A673 (cell line): Measurements from ENCODE around the gene GBGT1. TPM values are rescaled to one million over a fixed set of nuclear protein-coding genes. Genes with fewer than 3 reads are reported as not detected.

Experiments used
- BruUV-seq: library from RNA; stranded (reverse); fragments of 400-500 nt; replicated peaks from 2 replicates; lab custom pipeline; 2021; lab: Mats Ljungman, UMichigan
- CTCF ChIA-PET: fragments of 300-600 bp; sonication (Branson Sonifier 250); formaldehyde crosslinking; loops from one replicate; lab custom pipeline; 2022; ENCODE audit warnings: antibody characterized with exemption; lab: Charles Lee
- POLR2A ChIA-PET: fragments of 300-600 bp; sonication (Branson Sonifier 250); formaldehyde crosslinking; loops from one replicate; lab custom pipeline; 2022; ENCODE audit warnings: antibody characterized with exemption; ENCODE audit not compliant: low non-redundant PET; lab: Charles Lee
- DNase-seq: peaks from one replicate; pipeline ENCODE4 v3.0.0-alpha.2; 2015; ENCODE audit warnings: low spot score
- H3K27ac ChIP-seq: fragments of 200-600 bp; sonication (generic); 2 replicates; pipeline ENCODE4 v1.5.1; 2016; ENCODE audit warnings: mixed run types, low read depth, mild to moderate bottlenecking, mixed read lengths, antibody characterized with exemption, low read length; ENCODE audit not compliant: poor library complexity, severe bottlenecking
- H3K27me3 ChIP-seq: fragments of 200-600 bp; sonication (generic); replicated peaks from 2 replicates; pipeline ENCODE4 v1.6.1; 2017; ENCODE audit warnings: mixed run types, low read depth, mild to moderate bottlenecking, mixed read lengths, antibody characterized with exemption, low read length; ENCODE audit not compliant: insufficient read depth, poor library complexity
- H3K36me3 ChIP-seq: fragments of 200-600 bp; sonication (generic); 2 replicates; pipeline ENCODE4 v1.6.1; 2016; ENCODE audit warnings: mixed run types, mild to moderate bottlenecking, mixed read lengths, antibody characterized with exemption, low read length; ENCODE audit not compliant: insufficient read depth, poor library complexity, severe bottlenecking
- H3K4me1 ChIP-seq: fragments of 200-600 bp; sonication (generic); 2 replicates; pipeline ENCODE4 v1.6.1; 2017; ENCODE audit warnings: mixed run types, mild to moderate bottlenecking, mixed read lengths, antibody characterized with exemption, low read length; ENCODE audit not compliant: insufficient read depth, poor library complexity, severe bottlenecking
- H3K4me3 ChIP-seq: fragments of 200-600 bp; sonication (generic); 2 replicates; pipeline ENCODE4 v1.5.1; 2016; ENCODE audit warnings: low read depth, mixed run types, mild to moderate bottlenecking, mixed read lengths, low read length; ENCODE audit not compliant: poor library complexity, severe bottlenecking
- H3K9me3 ChIP-seq: fragments of 200-600 bp; sonication (generic); 2 replicates; pipeline ENCODE4 v1.6.1; 2016; ENCODE audit warnings: mixed run types, low read depth, mild to moderate bottlenecking, mixed read lengths, antibody characterized with exemption, low read length; ENCODE audit not compliant: poor library complexity, severe bottlenecking
- CTCF ChIP-seq: fragments of 300-800, 200-600 bp; sonication (generic); conservative IDR thresholded peaks from 2 replicates; pipeline ENCODE4 v1.5.1; 2017; ENCODE audit warnings: low read depth, mild to moderate bottlenecking, antibody characterized with exemption, low read length, moderate library complexity, mixed read lengths
- EZH2 ChIP-seq: fragments of 200-600 bp; sonication (generic); IDR thresholded peaks from 2 replicates; pipeline ENCODE4 v1.6.1; 2017; ENCODE audit warnings: borderline replicate concordance, low read depth, mild to moderate bottlenecking, mixed read lengths, antibody characterized with exemption, low read length; ENCODE audit not compliant: poor library complexity, severe bottlenecking
- intact Hi-C: fragments of 100-400 bp; cut with micrococcal nuclease; formaldehyde crosslinking; loops from one replicate; pipeline ENCODE4 v1.10.0; 2022; ENCODE audit not compliant: unreplicated experiment
- total RNA-seq: library from RNA; stranded (reverse); gene quantifications from 2 replicates; pipeline ENCODE4 v1.2.3, GENCODE V29; 2021

Gene GBGT1
- total RNA-seq, 1 experiment from 2014 or later = 1.8 TPM

GRCh38 chr9:133118179-133118520, 45.6 kb downstream of the GBGT1 start:
- H3K36me3 ChIP-seq = no peaks in the 10 kb centered on the region
- H3K9me3 ChIP-seq = no peaks in the 10 kb centered on the region
- peaks cover 46% of the 10 kb centered on the region for H3K4me1 ChIP-seq
- TF ChIP-seq EZH2 = no peak
- no peak for TF ChIP-seq CTCF
- H3K27me3 ChIP-seq = no peaks in the 10 kb centered on the region
- H3K27ac ChIP-seq = no peak overlapping the region
- ChIA-PET POLR2A (no interaction called here), CTCF (interaction anchor here (1.5 kb wide), 1 partner anchor 26 kb away, joined by 4 read pairs; no protein-coding TSS in a partner anchor)
- no peak overlapping the region for H3K4me3 ChIP-seq
- BruUV-seq = no TSS peak
- no peak for DNase-seq
- intact Hi-C loops = no loop called here

- intact Hi-C loops = no loop called here
- ChIA-PET CTCF (interaction anchor here (1.5 kb wide), 1 partner anchor 27 kb away, joined by 4 read pairs; no protein-coding TSS in a partner anchor), POLR2A (no interaction called here)
- peak overlapping the region; percentile 10 for H3K27ac ChIP-seq
- no peaks in the 10 kb centered on the region for H3K27me3 ChIP-seq
- H3K4me3 ChIP-seq = no peak overlapping the region
- peaks cover 46% of the 10 kb centered on the region for H3K4me1 ChIP-seq
- TF ChIP-seq EZH2 (no peak), CTCF (no peak)
- no peak for DNase-seq
- H3K9me3 ChIP-seq = no peaks in the 10 kb centered on the region
- BruUV-seq = no TSS peak
- no peaks in the 10 kb centered on the region for H3K36me3 ChIP-seq
Observed at GRCh38 chr9:133117271-133118178, 46.2 kb downstream of the GBGT1 start.

- H3K9me3 ChIP-seq = no peaks in the 10 kb centered on the region
- ChIA-PET CTCF (interaction anchor here (0.9 kb wide), 1 partner anchor 28 kb away, joined by 3 read pairs; no protein-coding TSS in a partner anchor), POLR2A (no interaction called here)
- H3K27ac ChIP-seq = peak overlapping the region; percentile 62
- no peak for DNase-seq
- no peaks in the 10 kb centered on the region for H3K27me3 ChIP-seq
- H3K4me3 ChIP-seq = no peak overlapping the region
- TF ChIP-seq CTCF (no peak), EZH2 (no peak)
- intact Hi-C loops = no loop called here
- no TSS peak for BruUV-seq
- H3K4me1 ChIP-seq = peaks cover 45% of the 10 kb centered on the region
- no peaks in the 10 kb centered on the region for H3K36me3 ChIP-seq
Observed at GRCh38 chr9:133116346-133117231, 47.1 kb downstream of the GBGT1 start.
